SK-N-SH (cell line): ENCODE results near the gene ADAMTS1. TPM values are rescaled to one million over a fixed set of nuclear protein-coding genes. Genes with fewer than 3 reads are reported as not detected.

Experiments
- CTCF ChIA-PET: fragments of 300-600, 350-600 bp; formaldehyde crosslinking; extraction: SDS; loops from one replicate; lab custom pipeline; 2021; lab: Yijun Ruan, JAX
- POLR2A ChIA-PET: fragments of 350-600 bp; sonication (Branson Sonifier 250); formaldehyde crosslinking; extraction: SDS; loops from one replicate; lab custom pipeline; 2020; ENCODE audit warnings: antibody characterized with exemption, inconsistent platforms; lab: Yijun Ruan, JAX
- DNase-seq: peaks from one replicate; pipeline ENCODE4 v3.0.0; 2012
- H2AFZ ChIP-seq: fragments of 200-600 bp; sonication (generic); 2 replicates; pipeline ENCODE4 v1.8.1; 2016; ENCODE audit warnings: antibody characterized with exemption, mild to moderate bottlenecking, low read depth
- H3F3A ChIP-seq: fragments of 200-600 bp; sonication (generic); replicated peaks from 2 replicates; pipeline ENCODE3; 2016; ENCODE audit warnings: antibody characterized with exemption, mild to moderate bottlenecking; ENCODE audit not compliant: insufficient read depth
- H3K27ac ChIP-seq, 2 experiments: fragments of 200-500 bp in 1 of 2; fragments of 200-600 bp in 1 of 2; sonication (Bioruptor generic) in 1 of 2; sonication (generic), shearing (Covaris generic) in 1 of 2; 2 replicates each; pipeline versions ENCODE4 v1.5.1 to v1.6.1; 2014 to 2016; ENCODE audit warnings: low read depth in 2 of 2, inconsistent platforms in 1 of 2, low read length in 1 of 2, mild to moderate bottlenecking in 1 of 2, mixed read lengths in 1 of 2
- H3K27me3 ChIP-seq: fragments of 200-600 bp; sonication (generic), shearing (Covaris generic); 2 replicates; pipeline ENCODE4 v1.6.1; 2016; ENCODE audit warnings: mixed run types; ENCODE audit not compliant: insufficient read depth
- H3K36me3 ChIP-seq, 2 experiments: fragments of 200-500 bp in 1 of 2; fragments of 200-600 bp in 1 of 2; sonication (Bioruptor generic) in 1 of 2; sonication (generic) in 1 of 2; replicated peaks in 1 of 2; 2 replicates each; pipeline versions ENCODE3 to v1.5.1; 2014 to 2016; ENCODE audit warnings: low read length in 1 of 2, mild to moderate bottlenecking in 1 of 2; ENCODE audit not compliant: insufficient read depth in 2 of 2, control insufficient read depth in 1 of 2
- H3K4me1 ChIP-seq, 2 experiments: fragments of 200-500 bp in 1 of 2; fragments of 200-600 bp in 1 of 2; sonication (Bioruptor generic) in 1 of 2; sonication (generic), shearing (Covaris generic) in 1 of 2; 2 replicates each; pipeline versions ENCODE4 v1.5.1 to v1.6.1; 2014 to 2016; ENCODE audit warnings: low read depth in 1 of 2, low read length in 1 of 2, mixed run types in 1 of 2; ENCODE audit not compliant: insufficient read depth in 2 of 2, control insufficient read depth in 1 of 2
- H3K4me2 ChIP-seq: fragments of 200-600 bp; sonication (generic), shearing (Covaris generic); 2 replicates; pipeline ENCODE4 v1.6.1; 2017; ENCODE audit warnings: mixed run types
- H3K4me3 ChIP-seq, 2 experiments: fragments of 200-500 bp in 1 of 2; fragments of 200-600 bp in 1 of 2; sonication (Bioruptor generic) in 1 of 2; sonication (generic), shearing (Covaris generic) in 1 of 2; 2 replicates each; pipeline versions ENCODE4 v1.5.1 to v1.8.1; 2014 to 2016; ENCODE audit warnings: low read depth in 2 of 2, inconsistent platforms in 1 of 2, low read length in 1 of 2, mild to moderate bottlenecking in 1 of 2, mixed read lengths in 1 of 2, moderate library complexity in 1 of 2
- H3K79me2 ChIP-seq: fragments of 200-600 bp; sonication (generic); 2 replicates; pipeline ENCODE4 v1.8.1; 2017; ENCODE audit warnings: mild to moderate bottlenecking; ENCODE audit not compliant: insufficient read depth
- H3K9ac ChIP-seq: fragments of 200-600 bp; sonication (generic); 2 replicates; pipeline ENCODE4 v1.6.1; 2017; ENCODE audit warnings: mixed run types
- H3K9me2 ChIP-seq: fragments of 200-600 bp; sonication (generic); 2 replicates; pipeline ENCODE4 v1.6.1; 2017; ENCODE audit warnings: mixed run types
- H3K9me3 ChIP-seq: fragments of 200-600 bp; sonication (generic); 2 replicates; pipeline ENCODE4 v1.6.1; 2017; ENCODE audit warnings: mixed run types, mild to moderate bottlenecking, moderate library complexity
- H4K20me1 ChIP-seq: fragments of 200-600 bp; sonication (generic); 2 replicates; pipeline ENCODE4 v1.6.1; 2017; ENCODE audit warnings: mild to moderate bottlenecking, mixed run types; ENCODE audit not compliant: insufficient read depth
- CHD2 ChIP-seq: fragments of 150-350 bp; IDR thresholded peaks from 2 replicates; pipeline ENCODE4 v1.6.1; 2018; ENCODE audit warnings: low read length; ENCODE audit not compliant: partially characterized antibody
- EP300 ChIP-seq, 2 experiments: IDR thresholded peaks; 2 replicates each; pipeline versions ENCODE4 v1.4.0 to v1.6.1; 2012; ENCODE audit warnings: borderline replicate concordance in 1 of 2, low read depth in 1 of 2, low read length in 1 of 2
- EZH2phosphoT487 ChIP-seq: fragments of 200-600 bp; sonication (generic); IDR thresholded peaks from 2 replicates; pipeline ENCODE4 v1.6.1; 2017; ENCODE audit warnings: low read depth, mixed run types, mild to moderate bottlenecking, antibody characterized with exemption, moderate library complexity, borderline replicate concordance
- FOSL2 ChIP-seq: IDR thresholded peaks from 2 replicates; pipeline ENCODE4 v1.4.0; 2012; ENCODE audit warnings: low read depth, mild to moderate bottlenecking, moderate library complexity, borderline replicate concordance
- GATA2 ChIP-seq: sonication (generic); formaldehyde crosslinking; IDR thresholded peaks from 2 replicates; pipeline ENCODE4 v1.5.0; 2020; ENCODE audit warnings: mild to moderate bottlenecking, missing genetic modification reagents
- JUND ChIP-seq: IDR thresholded peaks from 2 replicates; pipeline ENCODE4 v1.4.0; 2012
- NFIC ChIP-seq: IDR thresholded peaks from 2 replicates; pipeline ENCODE4 v1.4.0; 2012; ENCODE audit warnings: borderline replicate concordance
- NRF1 ChIP-seq: IDR thresholded peaks from 2 replicates; pipeline ENCODE4 v1.6.1; 2012; ENCODE audit warnings: low read depth, mild to moderate bottlenecking, low read length
- POLR2AphosphoS5 ChIP-seq: IDR thresholded peaks from 2 replicates; pipeline ENCODE4 v1.6.1; 2012; ENCODE audit warnings: low read depth, low read length
- RAD21 ChIP-seq: IDR thresholded peaks from 2 replicates; pipeline ENCODE4 v1.6.1; 2012; ENCODE audit warnings: mild to moderate bottlenecking, low read length
- RCOR1 ChIP-seq: fragments of 150-350 bp; IDR thresholded peaks from 2 replicates; pipeline ENCODE4 v1.6.1; 2017; ENCODE audit warnings: antibody characterized with exemption, low read length
- RXRA ChIP-seq: IDR thresholded peaks from 2 replicates; pipeline ENCODE4 v1.4.0; 2012; ENCODE audit warnings: low read depth, mild to moderate bottlenecking, borderline replicate concordance
- SIN3A ChIP-seq: IDR thresholded peaks from 2 replicates; pipeline ENCODE4 v1.6.1; 2012; ENCODE audit warnings: low read depth, mild to moderate bottlenecking, low read length, moderate library complexity, borderline replicate concordance
- TEAD4 ChIP-seq: IDR thresholded peaks from 2 replicates; pipeline ENCODE4 v1.4.0; 2012; ENCODE audit warnings: mild to moderate bottlenecking, borderline replicate concordance; ENCODE audit not compliant: insufficient read depth
- YY1 ChIP-seq: IDR thresholded peaks from 2 replicates; pipeline ENCODE4 v1.4.0; 2012; ENCODE audit warnings: low read depth, mild to moderate bottlenecking
- WGBS: methylation state at CpG from one replicate; pipeline ENCODE4 v1.1.6; 2017; ENCODE audit warnings: low lambda C conversion rate; 5-methylcytosine and 5-hydroxymethylcytosine counted together
- polyA plus RNA-seq, 3 experiments: library from polyadenylated mRNA; depleted of rRNA; stranded (reverse); fragments of >200 nt; gene quantifications; 2 replicates each; pipeline ENCODE4 v1.2.3, GENCODE V29; 2012
- TF ChIP-seq, protein P1 (sequence below): IDR thresholded peaks from 2 replicates; pipeline ENCODE4 v1.4.0; 2012; ENCODE audit warnings: low read depth
- TF ChIP-seq, protein P2 (sequence below): fragments of 150-350 bp; IDR thresholded peaks from 2 replicates; pipeline ENCODE4 v1.6.1; 2016; ENCODE audit warnings: mild to moderate bottlenecking, low read depth, low read length
- TF ChIP-seq, protein P3 (sequence below): fragments of 200-600 bp; sonication (generic); IDR thresholded peaks from 2 replicates; pipeline ENCODE4 v1.6.1; 2017; ENCODE audit warnings: antibody characterized with exemption, mild to moderate bottlenecking, moderate library complexity
- TF ChIP-seq, protein P4 (sequence below): IDR thresholded peaks from 2 replicates; pipeline ENCODE4; 2012
- TF ChIP-seq, protein P5 (sequence below): IDR thresholded peaks from 2 replicates; pipeline ENCODE4 v1.4.0; 2012; ENCODE audit warnings: low read depth, borderline replicate concordance

The ADAMTS1 gene
- polyA plus RNA-seq, 1 of the 3 experiments (the other 2 are of a cell fraction) = 137 TPM

DNA sequence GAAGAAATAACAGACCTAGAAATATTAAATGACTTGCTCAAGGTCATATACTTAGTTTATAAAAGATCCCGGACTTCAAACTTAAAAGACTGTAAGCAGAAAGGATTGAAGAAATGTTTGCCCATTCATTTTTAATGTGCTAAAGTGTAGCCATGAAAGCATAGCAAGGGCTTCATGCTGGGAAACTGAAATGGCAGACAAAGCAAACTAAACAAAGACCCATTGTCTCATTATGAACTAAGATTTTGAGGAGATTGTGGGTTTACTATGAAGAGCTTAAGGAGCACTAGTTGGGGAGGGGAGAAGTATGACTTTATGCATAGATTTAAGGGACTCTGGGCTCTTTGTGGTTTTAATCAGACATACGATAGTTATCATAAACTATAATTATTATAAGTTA lies 26.3 kb downstream of the ADAMTS1 start:
- CTCF ChIA-PET = no interaction called here

DNA sequence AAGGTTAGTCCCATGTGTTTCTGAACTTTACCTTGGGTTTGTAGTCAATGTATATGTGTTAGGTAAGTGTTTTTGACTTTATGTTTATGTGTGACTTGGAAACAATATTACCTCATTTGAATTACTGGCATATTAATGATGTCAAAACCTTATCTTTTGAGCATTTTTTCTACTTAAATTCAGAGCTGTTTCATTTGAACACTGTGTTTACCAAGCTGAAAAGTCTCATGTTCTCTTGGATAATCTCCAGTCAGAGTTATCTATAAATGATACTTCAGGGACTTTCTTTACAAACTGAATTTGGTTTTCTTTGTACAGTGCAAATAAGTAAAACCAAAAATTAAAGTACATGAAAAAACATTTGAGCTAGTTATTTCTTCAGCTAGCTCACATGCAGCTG lies 30.0 kb downstream of the ADAMTS1 start:
- POLR2A ChIA-PET = interaction anchor here (0.7 kb wide), 1 partner anchor 29 kb away, joined by 4 read pairs; no protein-coding TSS in a partner anchor
- H3K4me1 ChIP-seq = no peaks in the 10 kb centered on the region

More for the DNA sequence above, 26.3 kb downstream of the ADAMTS1 start:
- Histone ChIP-seq H2AFZ (no peak overlapping the region), H4K20me1 (no peaks in the 10 kb centered on the region), H3K4me1 (no peaks in the 10 kb centered on the region), H3K9me3 (0 out of 2 replicates have a peak, but pooled peaks cover 3% of the 10 kb centered on the region), H3K27ac (no peak overlapping the region), H3K9me2 (no peaks in the 10 kb centered on the region), H3F3A (no peaks in the 10 kb centered on the region), H3K79me2 (no peaks in the 10 kb centered on the region), H3K27me3 (no peaks in the 10 kb centered on the region), H3K9ac (no peak overlapping the region), H3K4me2 (no peak overlapping the region), H3K36me3 (no peaks in the 10 kb centered on the region), H3K4me3 (no peak overlapping the region)
- DNase-seq = no peak
- TF ChIP-seq, protein P1, sequence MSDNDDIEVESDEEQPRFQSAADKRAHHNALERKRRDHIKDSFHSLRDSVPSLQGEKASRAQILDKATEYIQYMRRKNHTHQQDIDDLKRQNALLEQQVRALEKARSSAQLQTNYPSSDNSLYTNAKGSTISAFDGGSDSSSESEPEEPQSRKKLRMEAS = no peak
- no peak for TF ChIP-seq RAD21
- TF ChIP-seq, protein P2, sequence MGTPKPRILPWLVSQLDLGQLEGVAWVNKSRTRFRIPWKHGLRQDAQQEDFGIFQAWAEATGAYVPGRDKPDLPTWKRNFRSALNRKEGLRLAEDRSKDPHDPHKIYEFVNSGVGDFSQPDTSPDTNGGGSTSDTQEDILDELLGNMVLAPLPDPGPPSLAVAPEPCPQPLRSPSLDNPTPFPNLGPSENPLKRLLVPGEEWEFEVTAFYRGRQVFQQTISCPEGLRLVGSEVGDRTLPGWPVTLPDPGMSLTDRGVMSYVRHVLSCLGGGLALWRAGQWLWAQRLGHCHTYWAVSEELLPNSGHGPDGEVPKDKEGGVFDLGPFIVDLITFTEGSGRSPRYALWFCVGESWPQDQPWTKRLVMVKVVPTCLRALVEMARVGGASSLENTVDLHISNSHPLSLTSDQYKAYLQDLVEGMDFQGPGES = no peak
- no peak for TF ChIP-seq NFIC
- no peak for TF ChIP-seq EP300 (IDR thresholded peaks at IDR 0.05; ENCODE audit: borderline replicate concordance in 1 of 2, low read depth in 1 of 2, low read length in 1 of 2)
- no peak for TF ChIP-seq NRF1
- TF ChIP-seq POLR2AphosphoS5 = no peak
- TF ChIP-seq TEAD4 = no peak
- POLR2A ChIA-PET = no interaction called here
- 87% methylated on average over 2 of the region's 2 CpGs for WGBS

More for the DNA sequence above, 30.0 kb downstream of the ADAMTS1 start:
- Histone ChIP-seq H3K27ac (no peak overlapping the region), H3K4me2 (no peak overlapping the region), H3K9me2 (no peaks in the 10 kb centered on the region), H3K4me3 (no peak overlapping the region), H3K27me3 (no peaks in the 10 kb centered on the region), H3K9me3 (no peaks in the 10 kb centered on the region), H3K9ac (no peak overlapping the region), H3K79me2 (no peaks in the 10 kb centered on the region), H3K36me3 (no peaks in the 10 kb centered on the region), H2AFZ (no peak overlapping the region), H4K20me1 (no peaks in the 10 kb centered on the region), H3F3A (no peaks in the 10 kb centered on the region)
- no peak for DNase-seq
- CTCF ChIA-PET = interaction anchor here (0.6 to 3.0 kb wide), 16 partner anchors 9 to 1930 kb away, joined by 3 to 27 read pairs (median 4); partner anchors contain the start of gene ADAMTS1
- no peak for TF ChIP-seq SIN3A
- no peak for TF ChIP-seq YY1
- TF ChIP-seq RCOR1 = no peak
- TF ChIP-seq FOSL2 = no peak
- TF ChIP-seq RXRA = no peak
- TF ChIP-seq NRF1 = no peak
- no peak for TF ChIP-seq NFIC
- TF ChIP-seq TEAD4 = no peak
- TF ChIP-seq RAD21 = no peak
- TF ChIP-seq EZH2phosphoT487 = no peak
- TF ChIP-seq, protein P3, sequence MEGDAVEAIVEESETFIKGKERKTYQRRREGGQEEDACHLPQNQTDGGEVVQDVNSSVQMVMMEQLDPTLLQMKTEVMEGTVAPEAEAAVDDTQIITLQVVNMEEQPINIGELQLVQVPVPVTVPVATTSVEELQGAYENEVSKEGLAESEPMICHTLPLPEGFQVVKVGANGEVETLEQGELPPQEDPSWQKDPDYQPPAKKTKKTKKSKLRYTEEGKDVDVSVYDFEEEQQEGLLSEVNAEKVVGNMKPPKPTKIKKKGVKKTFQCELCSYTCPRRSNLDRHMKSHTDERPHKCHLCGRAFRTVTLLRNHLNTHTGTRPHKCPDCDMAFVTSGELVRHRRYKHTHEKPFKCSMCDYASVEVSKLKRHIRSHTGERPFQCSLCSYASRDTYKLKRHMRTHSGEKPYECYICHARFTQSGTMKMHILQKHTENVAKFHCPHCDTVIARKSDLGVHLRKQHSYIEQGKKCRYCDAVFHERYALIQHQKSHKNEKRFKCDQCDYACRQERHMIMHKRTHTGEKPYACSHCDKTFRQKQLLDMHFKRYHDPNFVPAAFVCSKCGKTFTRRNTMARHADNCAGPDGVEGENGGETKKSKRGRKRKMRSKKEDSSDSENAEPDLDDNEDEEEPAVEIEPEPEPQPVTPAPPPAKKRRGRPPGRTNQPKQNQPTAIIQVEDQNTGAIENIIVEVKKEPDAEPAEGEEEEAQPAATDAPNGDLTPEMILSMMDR = no peak
- TF ChIP-seq, protein P4, sequence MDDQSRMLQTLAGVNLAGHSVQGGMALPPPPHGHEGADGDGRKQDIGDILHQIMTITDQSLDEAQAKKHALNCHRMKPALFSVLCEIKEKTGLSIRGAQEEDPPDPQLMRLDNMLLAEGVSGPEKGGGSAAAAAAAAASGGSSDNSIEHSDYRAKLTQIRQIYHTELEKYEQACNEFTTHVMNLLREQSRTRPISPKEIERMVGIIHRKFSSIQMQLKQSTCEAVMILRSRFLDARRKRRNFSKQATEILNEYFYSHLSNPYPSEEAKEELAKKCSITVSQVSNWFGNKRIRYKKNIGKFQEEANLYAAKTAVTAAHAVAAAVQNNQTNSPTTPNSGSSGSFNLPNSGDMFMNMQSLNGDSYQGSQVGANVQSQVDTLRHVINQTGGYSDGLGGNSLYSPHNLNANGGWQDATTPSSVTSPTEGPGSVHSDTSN = no peak
- TF ChIP-seq GATA2 = no peak
- TF ChIP-seq CHD2 = no peak
- TF ChIP-seq, protein P5, sequence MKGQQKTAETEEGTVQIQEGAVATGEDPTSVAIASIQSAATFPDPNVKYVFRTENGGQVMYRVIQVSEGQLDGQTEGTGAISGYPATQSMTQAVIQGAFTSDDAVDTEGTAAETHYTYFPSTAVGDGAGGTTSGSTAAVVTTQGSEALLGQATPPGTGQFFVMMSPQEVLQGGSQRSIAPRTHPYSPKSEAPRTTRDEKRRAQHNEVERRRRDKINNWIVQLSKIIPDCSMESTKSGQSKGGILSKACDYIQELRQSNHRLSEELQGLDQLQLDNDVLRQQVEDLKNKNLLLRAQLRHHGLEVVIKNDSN = no peak
- TF ChIP-seq JUND = no peak
